ENCODE measurements around the gene ATG9B.

DNA sequence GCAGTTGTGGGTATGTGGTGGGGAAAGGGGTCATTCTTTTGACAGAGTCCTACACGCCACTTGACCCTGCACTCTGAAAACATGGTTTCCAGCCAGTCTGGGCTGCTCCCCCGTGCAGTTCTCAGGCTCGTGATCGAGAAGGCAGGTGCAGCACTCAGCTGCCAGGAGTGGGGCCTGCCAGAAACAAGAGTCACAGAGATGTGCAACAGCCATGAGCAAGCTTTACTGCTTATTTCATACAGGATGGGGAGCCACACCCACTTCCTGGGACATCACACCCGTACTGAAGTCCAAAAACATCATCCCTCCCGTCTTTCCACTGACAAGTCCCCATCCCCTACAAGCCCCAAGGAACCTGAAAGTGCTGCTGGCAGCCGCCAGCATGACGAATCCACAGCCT is 9.3 kb downstream of the ATG9B start:
- TF ChIP-seq, protein P1, sequence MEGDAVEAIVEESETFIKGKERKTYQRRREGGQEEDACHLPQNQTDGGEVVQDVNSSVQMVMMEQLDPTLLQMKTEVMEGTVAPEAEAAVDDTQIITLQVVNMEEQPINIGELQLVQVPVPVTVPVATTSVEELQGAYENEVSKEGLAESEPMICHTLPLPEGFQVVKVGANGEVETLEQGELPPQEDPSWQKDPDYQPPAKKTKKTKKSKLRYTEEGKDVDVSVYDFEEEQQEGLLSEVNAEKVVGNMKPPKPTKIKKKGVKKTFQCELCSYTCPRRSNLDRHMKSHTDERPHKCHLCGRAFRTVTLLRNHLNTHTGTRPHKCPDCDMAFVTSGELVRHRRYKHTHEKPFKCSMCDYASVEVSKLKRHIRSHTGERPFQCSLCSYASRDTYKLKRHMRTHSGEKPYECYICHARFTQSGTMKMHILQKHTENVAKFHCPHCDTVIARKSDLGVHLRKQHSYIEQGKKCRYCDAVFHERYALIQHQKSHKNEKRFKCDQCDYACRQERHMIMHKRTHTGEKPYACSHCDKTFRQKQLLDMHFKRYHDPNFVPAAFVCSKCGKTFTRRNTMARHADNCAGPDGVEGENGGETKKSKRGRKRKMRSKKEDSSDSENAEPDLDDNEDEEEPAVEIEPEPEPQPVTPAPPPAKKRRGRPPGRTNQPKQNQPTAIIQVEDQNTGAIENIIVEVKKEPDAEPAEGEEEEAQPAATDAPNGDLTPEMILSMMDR (IDR thresholded peaks at IDR 0.05 in 2 of 3, conservative IDR thresholded peaks at IDR 0.05 in 1 of 3; ENCODE audit: borderline replicate concordance in 1 of 3, insufficient read depth in 1 of 3, low read depth in 2 of 3, low read length in 2 of 3) = no peak
- no peak for TF ChIP-seq EGR1 (IDR thresholded peaks at IDR 0.05; ENCODE audit: low read depth)
- TF ChIP-seq EZH2 (IDR thresholded peaks at IDR 0.05) = no peak
- no peak for TF ChIP-seq ZNF274 (IDR thresholded peaks at IDR 0.05; ENCODE audit: low read depth, low read length)
- no peak for TF ChIP-seq RAD21 (IDR thresholded peaks at IDR 0.05; ENCODE audit: low read depth)
